H9 (cell line): Measurements from ENCODE around the gene REG4. TPM values are rescaled to one million over a fixed set of nuclear protein-coding genes. Genes with fewer than 3 reads are reported as not detected.

Experiments used
- DNase-seq: peaks from one replicate; pipeline ENCODE4 v3.0.0-alpha.2; 2017
- H2AFZ ChIP-seq: one replicate; pipeline ENCODE4 v1.6.1; 2013; ENCODE audit warnings: mild to moderate bottlenecking, low read length, control low read depth, moderate library complexity
- H2AK5ac ChIP-seq: 2 replicates; pipeline ENCODE4 v1.6.1; 2013; ENCODE audit warnings: low read length, control low read depth, mixed read lengths; ENCODE audit not compliant: insufficient read length
- H2BK120ac ChIP-seq: one replicate; pipeline ENCODE4 v1.6.1; 2013; ENCODE audit warnings: low read depth, mild to moderate bottlenecking, low read length, control low read depth, inconsistent platforms; ENCODE audit not compliant: poor library complexity, severe bottlenecking
- H2BK12ac ChIP-seq: 2 replicates; pipeline ENCODE4 v1.6.1; 2013; ENCODE audit warnings: low read length, control low read depth, mixed read lengths, low read depth; ENCODE audit not compliant: insufficient read length
- H2BK15ac ChIP-seq: 2 replicates; pipeline ENCODE4 v1.6.1; 2013; ENCODE audit warnings: low read depth, low read length, control low read depth
- H2BK20ac ChIP-seq: one replicate; pipeline ENCODE4 v1.6.1; 2013; ENCODE audit warnings: low read depth, mild to moderate bottlenecking, low read length, control low read depth, inconsistent platforms; ENCODE audit not compliant: poor library complexity, severe bottlenecking
- H2BK5ac ChIP-seq: 2 replicates; pipeline ENCODE4 v1.6.1; 2013; ENCODE audit warnings: low read length, control low read depth, mixed read lengths; ENCODE audit not compliant: insufficient read length
- H3K14ac ChIP-seq: 2 replicates; pipeline ENCODE4 v1.6.1; 2013; ENCODE audit warnings: low read length, control low read depth; ENCODE audit not compliant: insufficient read depth
- H3K18ac ChIP-seq: 2 replicates; pipeline ENCODE4 v1.6.1; 2013; ENCODE audit warnings: low read depth, mild to moderate bottlenecking, mixed read lengths, low read length, control low read depth; ENCODE audit not compliant: insufficient read length
- H3K23ac ChIP-seq: 2 replicates; pipeline ENCODE4 v1.6.1; 2013; ENCODE audit warnings: low read length, control low read depth, mixed read lengths, low read depth; ENCODE audit not compliant: insufficient read length
- H3K23me2 ChIP-seq: 2 replicates; pipeline ENCODE4 v1.6.1; 2013; ENCODE audit warnings: low read depth, mild to moderate bottlenecking, mixed read lengths, low read length, control low read depth; ENCODE audit not compliant: insufficient read length, poor library complexity, severe bottlenecking
- H3K27ac ChIP-seq: 2 replicates; pipeline ENCODE4 v1.5.1; 2013; ENCODE audit warnings: low read length, control low read depth, mixed read lengths, low read depth; ENCODE audit not compliant: insufficient read length
- H3K27me3 ChIP-seq: 2 replicates; pipeline ENCODE4 v1.6.1; 2013; ENCODE audit warnings: low read length, control low read depth, inconsistent platforms; ENCODE audit not compliant: insufficient read depth
- H3K4ac ChIP-seq: 2 replicates; pipeline ENCODE4 v1.6.1; 2013; ENCODE audit warnings: low read depth, mild to moderate bottlenecking, control low read depth, inconsistent platforms, low read length, moderate library complexity
- H3K4me1 ChIP-seq: 2 replicates; pipeline ENCODE4 v1.6.1; 2013; ENCODE audit warnings: low read length, control low read depth, inconsistent platforms; ENCODE audit not compliant: insufficient read depth
- H3K4me2 ChIP-seq: 2 replicates; pipeline ENCODE4 v1.6.1; 2013; ENCODE audit warnings: low read length, control low read depth, mixed read lengths; ENCODE audit not compliant: insufficient read length, insufficient read depth
- H3K56ac ChIP-seq: 2 replicates; pipeline ENCODE4 v1.6.1; 2013; ENCODE audit warnings: low read depth, mild to moderate bottlenecking, mixed read lengths, low read length, control low read depth; ENCODE audit not compliant: insufficient read length
- H3K79me1 ChIP-seq: 2 replicates; pipeline ENCODE4 v1.6.1; 2013; ENCODE audit warnings: low read depth, mild to moderate bottlenecking, moderate library complexity, low read length, control low read depth, inconsistent platforms; ENCODE audit not compliant: insufficient read depth, poor library complexity, severe bottlenecking
- H3K79me2 ChIP-seq: 2 replicates; pipeline ENCODE4 v1.6.1; 2013; ENCODE audit warnings: low read length, control low read depth, inconsistent platforms; ENCODE audit not compliant: insufficient read depth
- H3K9ac ChIP-seq: 2 replicates; pipeline ENCODE4 v1.6.1; 2013; ENCODE audit warnings: low read length, control low read depth, mixed read lengths; ENCODE audit not compliant: insufficient read length; ENCODE audit errors: extremely low read depth
- H3K9me3 ChIP-seq: one replicate; pipeline ENCODE4 v1.6.1; 2013; ENCODE audit warnings: low read depth, low read length, inconsistent platforms; ENCODE audit not compliant: control insufficient read depth
- H3T11ph ChIP-seq: one replicate; pipeline ENCODE4 v1.6.1; 2013; ENCODE audit warnings: mild to moderate bottlenecking, low read length, control low read depth, inconsistent platforms
- H4K20me1 ChIP-seq: one replicate; pipeline ENCODE4 v1.6.1; 2013; ENCODE audit not compliant: control insufficient read depth, insufficient read length, insufficient read depth
- H4K5ac ChIP-seq: 2 replicates; pipeline ENCODE4 v1.6.1; 2013; ENCODE audit warnings: low read depth, mild to moderate bottlenecking, mixed read lengths, low read length, control low read depth; ENCODE audit not compliant: insufficient read length
- H4K8ac ChIP-seq: replicated peaks from 2 replicates; pipeline ENCODE4 v1.6.1; 2013; ENCODE audit warnings: low read length, control low read depth, mixed read lengths, low read depth; ENCODE audit not compliant: insufficient read length
- H4K91ac ChIP-seq: 2 replicates; pipeline ENCODE4 v1.6.1; 2013; ENCODE audit warnings: low read depth, mild to moderate bottlenecking, moderate library complexity, mixed read lengths, low read length, control low read depth; ENCODE audit not compliant: insufficient read length
- H3K27ac Mint-ChIP-seq, 3 experiments: 2 replicates in 2 of 3; 3 replicates in 1 of 3; pipeline ENCODE4 v1.8.0; 2020 to 2021; ENCODE audit warnings: mixed read lengths in 3 of 3, mild to moderate bottlenecking in 1 of 3, moderate library complexity in 1 of 3
- H3K27me3 Mint-ChIP-seq: 2 replicates; pipeline ENCODE4 v1.8.0; 2021; ENCODE audit warnings: low read depth, mild to moderate bottlenecking, moderate library complexity, mixed read lengths
- H3K36me3 Mint-ChIP-seq, 3 experiments: 2 replicates in 2 of 3; 3 replicates in 1 of 3; pipeline ENCODE4 v1.8.0; 2020 to 2021; ENCODE audit warnings: low read depth in 3 of 3, mixed read lengths in 3 of 3; ENCODE audit not compliant: insufficient read depth in 1 of 3
- H3K4me1 Mint-ChIP-seq, 2 experiments: 2 replicates each; pipeline ENCODE4 v1.8.0; 2020; ENCODE audit warnings: mixed read lengths in 2 of 2
- H3K4me3 Mint-ChIP-seq, 2 experiments: 2 replicates in 1 of 2; 3 replicates in 1 of 2; pipeline ENCODE4 v1.8.0; 2020 to 2021; ENCODE audit warnings: mild to moderate bottlenecking in 2 of 2, mixed read lengths in 2 of 2, moderate library complexity in 1 of 2
- H3K9me3 Mint-ChIP-seq, 2 experiments: 2 replicates in 1 of 2; 3 replicates in 1 of 2; pipeline ENCODE4 v1.8.0; 2020; ENCODE audit warnings: mild to moderate bottlenecking in 2 of 2, mixed read lengths in 2 of 2, moderate library complexity in 1 of 2
- CTCF ChIP-seq: fragments of 200-600 bp; sonication (generic); conservative IDR thresholded peaks from 3 replicates; pipeline ENCODE4 v1.8.0; 2021; ENCODE audit warnings: antibody characterized with exemption, mild to moderate bottlenecking
- WGBS: extraction: QIAGEN DNeasy Blood & Tissue Kit; methylation state at CpG from one replicate; pipeline ENCODE4 v1.1.7; 2013; ENCODE audit warnings: missing lambda C conversion rate, low lambda C conversion rate, mixed read lengths; ENCODE audit not compliant: insufficient read length; ENCODE audit errors: extremely low coverage; 5-methylcytosine and 5-hydroxymethylcytosine counted together
- total RNA-seq: library from RNA; stranded (reverse); gene quantifications from 2 replicates; pipeline ENCODE4 v1.2.1, GENCODE V29; 2021

Gene REG4
- total RNA-seq, 1 experiment from 2014 or later: not detected

GRCh38 chr1:119795261-119796200, 15.7 kb downstream of the REG4 start:
- Histone ChIP-seq H4K91ac (no peak overlapping the region), H2AK5ac (no peak overlapping the region), H3K18ac (no peak overlapping the region), H3K27me3 (no peaks in the 10 kb centered on the region), H2BK20ac (no peak overlapping the region), H3T11ph (no peak overlapping the region), H2BK120ac (no peak overlapping the region), H2BK5ac (no peak overlapping the region), H3K9me3 (no peaks in the 10 kb centered on the region), H3K4ac (no peak overlapping the region), H3K23ac (no peak overlapping the region), H4K5ac (no peak overlapping the region), H2BK12ac (no peak overlapping the region), H4K8ac (no peak overlapping the region), H2BK15ac (no peak overlapping the region), H2AFZ (no peak overlapping the region), H3K79me1 (no peaks in the 10 kb centered on the region), H3K27ac (no peak overlapping the region), H3K23me2 (no peaks in the 10 kb centered on the region), H3K4me1 (no peaks in the 10 kb centered on the region), H3K9ac (no peak overlapping the region), H4K20me1 (no peaks in the 10 kb centered on the region), H3K14ac (no peak overlapping the region), H3K79me2 (no peaks in the 10 kb centered on the region), H3K56ac (no peak overlapping the region), H3K4me2 (no peak overlapping the region)
- no peak for TF ChIP-seq CTCF
- Mint-ChIP-seq H3K27ac (no peak overlapping the region), H3K4me1 (peaks cover 3 to 10% of the 10 kb centered on the region in 2 experiments; a peak in 2 of 4 replicates), H3K36me3 (no peaks in the 10 kb centered on the region), H3K9me3 (no peaks in the 10 kb centered on the region), H3K27me3 (no peaks in the 10 kb centered on the region; the same call in 1 of the 2 replicates), H3K4me3 (no peak overlapping the region)
- no CpG with 5 or more reads among the region's 9 CpGs for WGBS
- no peak for DNase-seq
